ENCODE measurements around the gene USH1C.

USH1C gene

DNA sequence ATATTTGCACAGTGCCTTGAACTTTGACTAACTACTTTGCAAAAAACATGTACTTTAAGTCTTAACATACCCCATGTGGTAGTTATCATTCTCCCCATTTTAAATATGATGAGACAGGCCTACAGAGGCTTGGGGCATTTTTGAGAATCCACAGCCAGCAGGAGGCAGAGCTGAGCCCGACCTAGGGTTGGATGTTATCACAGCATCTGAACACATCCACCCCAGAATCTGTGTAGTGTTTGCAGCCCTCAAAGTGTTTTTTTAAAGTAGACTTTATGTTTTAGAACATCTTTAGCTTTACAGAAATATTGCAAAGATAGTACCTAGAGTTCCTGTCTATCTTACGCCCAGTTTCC, 20.4 kb upstream of the USH1C start:
- no peak overlapping the region for H3K27ac Mint-ChIP-seq
- DNase-seq, result no peak
- H3K27me3 Mint-ChIP-seq (ENCODE audit: low read depth, poor library complexity), result peaks cover 27% of the 10 kb centered on the region
- peaks cover 16% of the 10 kb centered on the region for H3K4me1 Mint-ChIP-seq
- TF ChIP-seq, protein P1, sequence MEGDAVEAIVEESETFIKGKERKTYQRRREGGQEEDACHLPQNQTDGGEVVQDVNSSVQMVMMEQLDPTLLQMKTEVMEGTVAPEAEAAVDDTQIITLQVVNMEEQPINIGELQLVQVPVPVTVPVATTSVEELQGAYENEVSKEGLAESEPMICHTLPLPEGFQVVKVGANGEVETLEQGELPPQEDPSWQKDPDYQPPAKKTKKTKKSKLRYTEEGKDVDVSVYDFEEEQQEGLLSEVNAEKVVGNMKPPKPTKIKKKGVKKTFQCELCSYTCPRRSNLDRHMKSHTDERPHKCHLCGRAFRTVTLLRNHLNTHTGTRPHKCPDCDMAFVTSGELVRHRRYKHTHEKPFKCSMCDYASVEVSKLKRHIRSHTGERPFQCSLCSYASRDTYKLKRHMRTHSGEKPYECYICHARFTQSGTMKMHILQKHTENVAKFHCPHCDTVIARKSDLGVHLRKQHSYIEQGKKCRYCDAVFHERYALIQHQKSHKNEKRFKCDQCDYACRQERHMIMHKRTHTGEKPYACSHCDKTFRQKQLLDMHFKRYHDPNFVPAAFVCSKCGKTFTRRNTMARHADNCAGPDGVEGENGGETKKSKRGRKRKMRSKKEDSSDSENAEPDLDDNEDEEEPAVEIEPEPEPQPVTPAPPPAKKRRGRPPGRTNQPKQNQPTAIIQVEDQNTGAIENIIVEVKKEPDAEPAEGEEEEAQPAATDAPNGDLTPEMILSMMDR (IDR thresholded peaks at IDR 0.05), result peak; percentile 24
- H3K4me3 Mint-ChIP-seq, result no peak overlapping the region
- no peaks in the 10 kb centered on the region for H3K9me3 Mint-ChIP-seq
- peaks cover 7% of the 10 kb centered on the region for H3K36me3 Mint-ChIP-seq (ENCODE audit: low read depth)

DNA sequence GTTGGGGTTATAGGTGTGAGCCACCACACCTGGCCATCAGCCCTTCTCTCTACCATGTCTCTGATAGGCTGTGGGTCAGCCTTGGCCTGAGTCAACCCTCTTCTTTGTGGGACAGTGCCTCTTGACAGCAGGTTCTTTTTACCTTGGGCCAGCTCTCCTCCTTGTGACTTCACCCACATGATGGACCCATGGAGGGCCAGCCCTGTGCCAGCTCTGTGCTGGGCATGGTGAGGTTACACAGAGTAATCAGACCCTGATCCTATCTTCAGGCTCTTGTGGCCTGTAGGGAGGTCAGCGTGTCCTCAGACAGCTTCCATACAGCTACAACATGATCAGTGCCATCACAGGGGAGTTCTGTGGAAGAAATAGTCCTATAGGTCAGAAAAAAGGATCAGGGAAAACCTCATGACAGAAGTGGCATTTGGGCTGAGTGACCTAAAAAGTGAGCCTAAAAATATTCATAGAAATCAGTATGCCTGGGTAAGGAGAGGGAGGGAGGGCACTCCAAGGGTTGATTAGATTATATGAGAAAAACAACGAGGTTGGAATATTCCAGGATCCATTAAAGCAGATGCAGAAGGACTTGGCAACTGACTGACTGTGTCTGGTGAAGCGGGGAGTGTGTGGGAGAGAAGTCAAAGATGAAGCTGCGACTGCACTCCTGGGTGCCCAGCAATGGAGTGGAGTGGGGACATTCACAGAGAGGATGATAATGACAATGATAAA, 19.9 kb upstream of the USH1C start:
- Mint-ChIP-seq H3K27me3 (ENCODE audit: low read depth, poor library complexity) (peaks cover 28% of the 10 kb centered on the region), H3K4me1 (peaks cover 16% of the 10 kb centered on the region), H3K36me3 (ENCODE audit: low read depth) (peaks cover 7% of the 10 kb centered on the region)

DNA sequence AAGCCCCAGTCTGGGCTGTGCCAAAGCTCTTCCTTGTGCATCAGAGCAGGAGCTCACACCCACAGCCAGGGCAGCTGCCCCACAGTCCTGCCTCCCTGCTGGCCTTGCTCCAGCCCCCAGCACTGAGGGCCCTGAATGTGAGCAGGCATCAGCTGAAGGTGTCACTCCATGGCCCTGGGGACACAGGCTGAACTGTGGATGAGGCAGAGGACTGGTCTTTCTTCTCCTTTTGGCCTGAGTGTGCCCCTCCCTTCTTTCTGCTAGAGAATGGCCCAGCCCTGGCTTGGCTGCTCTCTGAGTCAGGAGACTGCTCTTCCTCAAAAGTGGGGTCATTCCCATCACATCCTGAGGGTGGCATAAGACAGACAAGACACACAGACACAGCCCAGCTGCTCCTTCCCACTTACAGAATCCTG, 19.0 kb upstream of the USH1C start:
- no peak overlapping the region for H3K27ac Mint-ChIP-seq
- peaks cover 16% of the 10 kb centered on the region for H3K4me1 Mint-ChIP-seq
- DNase-seq, result no peak
- no peak overlapping the region for H3K4me3 Mint-ChIP-seq
- peaks cover 24% of the 10 kb centered on the region for H3K27me3 Mint-ChIP-seq (ENCODE audit: low read depth, poor library complexity)
- TF ChIP-seq, protein P1 (IDR thresholded peaks at IDR 0.05), result no peak
- no peaks in the 10 kb centered on the region for H3K9me3 Mint-ChIP-seq
- H3K36me3 Mint-ChIP-seq (ENCODE audit: low read depth), result peaks cover 3% of the 10 kb centered on the region

More for the DNA sequence above, 19.9 kb upstream of the USH1C start:
- Mint-ChIP-seq H3K9me3 (no peaks in the 10 kb centered on the region), H3K27ac (no peak overlapping the region), H3K4me3 (no peak overlapping the region)
- TF ChIP-seq, protein P1 (IDR thresholded peaks at IDR 0.05), result no peak
- no peak for DNase-seq

DNA sequence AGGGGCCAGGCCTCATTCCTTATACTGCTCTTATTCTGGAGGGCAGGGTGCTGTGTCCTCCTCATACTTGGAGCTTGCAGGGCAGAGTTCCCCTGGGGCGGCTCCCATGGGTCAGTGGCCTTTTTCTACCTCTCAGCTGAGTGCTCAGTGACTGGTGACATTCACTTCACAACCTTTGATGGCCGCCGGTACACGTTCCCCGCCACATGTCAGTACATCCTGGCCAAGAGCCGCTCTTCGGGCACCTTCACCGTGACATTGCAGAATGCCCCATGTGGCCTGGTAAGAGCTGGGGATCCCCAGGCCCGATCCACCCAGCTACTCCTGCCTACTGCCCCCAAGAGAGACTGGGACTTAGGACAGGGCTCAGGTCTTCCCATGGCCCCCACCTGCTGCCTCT, 17.3 kb upstream of the USH1C start:
- Mint-ChIP-seq H3K27me3 (ENCODE audit: low read depth, poor library complexity) (peaks cover 27% of the 10 kb centered on the region), H3K4me1 (peaks cover 16% of the 10 kb centered on the region), H3K4me3 (no peak overlapping the region), H3K9me3 (no peaks in the 10 kb centered on the region), H3K27ac (no peak overlapping the region), H3K36me3 (ENCODE audit: low read depth) (peaks cover 11% of the 10 kb centered on the region)
- TF ChIP-seq, protein P1 (IDR thresholded peaks at IDR 0.05), result no peak
- no peak for DNase-seq

DNA sequence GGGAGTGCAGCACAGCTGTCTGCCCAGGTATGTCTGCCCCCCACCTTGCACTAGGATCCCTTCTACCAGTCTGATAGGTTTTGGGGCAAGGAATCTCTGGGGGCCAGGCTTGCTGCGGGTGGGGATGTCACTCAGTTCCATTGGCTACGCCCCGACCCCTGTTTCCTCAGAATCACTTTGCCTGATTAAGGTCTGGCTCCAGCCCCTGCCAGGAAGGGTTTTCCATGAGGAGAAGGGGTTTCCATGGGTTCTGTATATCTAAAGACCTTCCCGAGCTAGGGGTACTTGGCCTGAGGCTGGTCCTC, 16.8 kb upstream of the USH1C start:
- TF ChIP-seq, protein P1 (IDR thresholded peaks at IDR 0.05), result no peak
- H3K4me3 Mint-ChIP-seq, result no peak overlapping the region
- peaks cover 25% of the 10 kb centered on the region for H3K27me3 Mint-ChIP-seq (ENCODE audit: low read depth, poor library complexity)
- peaks cover 15% of the 10 kb centered on the region for H3K36me3 Mint-ChIP-seq (ENCODE audit: low read depth)
- no peak overlapping the region for H3K27ac Mint-ChIP-seq
- DNase-seq, result no peak
- H3K4me1 Mint-ChIP-seq, result peaks cover 16% of the 10 kb centered on the region
- no peaks in the 10 kb centered on the region for H3K9me3 Mint-ChIP-seq

Data from nephron progenitor cell (in vitro differentiated cells).